PC-3 (cell line): ENCODE measurements around the gene PHKB. TPM values are rescaled to one million over a fixed set of nuclear protein-coding genes. Genes with fewer than 3 reads are reported as not detected.

Experiments
- ATAC-seq: fragments of 200-7000 bp; cut with Tn5 transposase; 2 replicates; pipeline ENCODE4 v1.9.1; 2020; ENCODE audit warnings: mild to moderate bottlenecking, moderate library complexity
- BruUV-seq: library from RNA; stranded (reverse); fragments of 400-500 nt; replicated peaks from 2 replicates; lab custom pipeline; 2021; lab: Mats Ljungman, UMichigan
- CTCF ChIA-PET: fragments of 300-600 bp; sonication (Branson Sonifier 250); formaldehyde crosslinking; loops from one replicate; lab custom pipeline; 2022; ENCODE audit warnings: antibody characterized with exemption; lab: Charles Lee
- POLR2A ChIA-PET: fragments of 300-600 bp; sonication (Branson Sonifier 250); formaldehyde crosslinking; loops from one replicate; lab custom pipeline; 2022; ENCODE audit warnings: antibody characterized with exemption; ENCODE audit not compliant: unreplicated experiment; lab: Charles Lee
- DNase-seq: peaks from one replicate; pipeline ENCODE4 v3.0.0-alpha.2; 2015
- H2AFZ ChIP-seq: fragments of 300-600 bp; sonication (generic); 2 replicates; pipeline ENCODE4 v1.6.0; 2016; ENCODE audit warnings: antibody characterized with exemption, low read length
- H3F3A ChIP-seq: fragments of 300-600 bp; sonication (generic); one replicate; pipeline ENCODE4 v1.6.0; 2017; ENCODE audit warnings: antibody characterized with exemption, low read length, control low read depth, mild to moderate bottlenecking; ENCODE audit not compliant: unreplicated experiment
- H3K27ac ChIP-seq: fragments of 300-600 bp; sonication (generic); 2 replicates; pipeline ENCODE4 v1.5.1; 2016; ENCODE audit warnings: mild to moderate bottlenecking, low read length
- H3K27me3 ChIP-seq: fragments of 300-600 bp; sonication (generic); 2 replicates; pipeline ENCODE4 v1.6.1; 2016; ENCODE audit warnings: low read length, mixed read lengths
- H3K36me3 ChIP-seq: fragments of 300-600 bp; sonication (generic); 2 replicates; pipeline ENCODE4 v1.6.1; 2016; ENCODE audit warnings: low read depth, mixed run types, low read length, mixed read lengths
- H3K4me1 ChIP-seq: fragments of 300-600 bp; sonication (generic); 2 replicates; pipeline ENCODE4 v1.5.1; 2016; ENCODE audit warnings: low read length; ENCODE audit not compliant: insufficient read depth
- H3K4me2 ChIP-seq: fragments of 300-600 bp; sonication (generic); 2 replicates; pipeline ENCODE4 v1.6.0; 2016; ENCODE audit warnings: low read length
- H3K4me3 ChIP-seq: fragments of 300-600 bp; sonication (generic); 2 replicates; pipeline ENCODE4 v1.5.1; 2016; ENCODE audit warnings: mild to moderate bottlenecking, low read length, mixed read lengths
- H3K79me2 ChIP-seq: fragments of 300-600 bp; sonication (generic); 2 replicates; pipeline ENCODE4 v1.6.1; 2017; ENCODE audit warnings: low read length, mixed read lengths
- H3K9ac ChIP-seq: fragments of 300-600 bp; sonication (generic); 2 replicates; pipeline ENCODE4 v1.6.0; 2016; ENCODE audit warnings: mild to moderate bottlenecking, low read length
- H3K9me2 ChIP-seq: fragments of 300-600 bp; sonication (generic); replicated peaks from 2 replicates; pipeline ENCODE4 v1.6.1; 2016; ENCODE audit warnings: mixed run types, low read length, mixed read lengths
- H3K9me3 ChIP-seq: fragments of 300-600 bp; sonication (generic); 2 replicates; pipeline ENCODE4 v1.6.1; 2016; ENCODE audit warnings: low read length, mixed read lengths
- H4K20me1 ChIP-seq: fragments of 300-600 bp; sonication (generic); 2 replicates; pipeline ENCODE4 v1.6.1; 2016; ENCODE audit warnings: low read length, mixed read lengths
- CTCF ChIP-seq: fragments of 300-600 bp; sonication (generic); conservative IDR thresholded peaks from 2 replicates; pipeline ENCODE4 v1.5.1; 2017; ENCODE audit warnings: antibody characterized with exemption, low read depth, mild to moderate bottlenecking, low read length
- EZH2 ChIP-seq: fragments of 300-600 bp; sonication (generic); IDR thresholded peaks from one replicate; pipeline ENCODE4 v1.6.1; 2017; ENCODE audit warnings: antibody characterized with exemption, mild to moderate bottlenecking, low read length; ENCODE audit not compliant: unreplicated experiment
- EZH2phosphoT487 ChIP-seq: fragments of 300-600 bp; sonication (generic); IDR thresholded peaks from 2 replicates; pipeline ENCODE4 v1.6.1; 2018; ENCODE audit warnings: mild to moderate bottlenecking, antibody characterized with exemption, low read length, borderline replicate concordance
- intact Hi-C: fragments of 100-400 bp; cut with micrococcal nuclease; formaldehyde crosslinking; loops from 2 replicates; pipeline ENCODE4 v1.9.0; 2023
- total RNA-seq: library from RNA; depleted of rRNA; stranded (reverse); fragments of >200 nt; gene quantifications from 2 replicates; pipeline ENCODE4 v1.2.3, GENCODE V29; 2014

Gene PHKB
- total RNA-seq, 1 experiment from 2014 or later = 31.8 TPM

- Histone ChIP-seq H3K79me2 (no peaks in the 10 kb centered on the region), H3K27me3 (no peaks in the 10 kb centered on the region), H3K4me2 (no peak overlapping the region), H3K4me3 (no peak overlapping the region), H3K9me2 (no peaks in the 10 kb centered on the region), H3K4me1 (no peaks in the 10 kb centered on the region), H3K9ac (no peak overlapping the region), H3K9me3 (no peaks in the 10 kb centered on the region), H3K36me3 (no peaks in the 10 kb centered on the region), H4K20me1 (no peaks in the 10 kb centered on the region), H2AFZ (no peak overlapping the region), H3F3A (no peaks in the 10 kb centered on the region), H3K27ac (no peak overlapping the region)
- no peak for ATAC-seq
- no peak for DNase-seq
- no TSS peak for BruUV-seq
- ChIA-PET POLR2A (no interaction called here), CTCF (no interaction called here)
- TF ChIP-seq EZH2phosphoT487 (no peak), CTCF (no peak), EZH2 (no peak)
- intact Hi-C loops = no loop called here
Observed at GRCh38 chr16:47622451-47623176, 161.5 kb downstream of the PHKB start.

- Histone ChIP-seq H3K79me2 (no peaks in the 10 kb centered on the region), H3K4me1 (no peaks in the 10 kb centered on the region), H3K27ac (no peak overlapping the region), H3K9me2 (no peaks in the 10 kb centered on the region), H3K36me3 (no peaks in the 10 kb centered on the region), H3K9me3 (no peaks in the 10 kb centered on the region), H3K27me3 (no peaks in the 10 kb centered on the region), H3K9ac (no peak overlapping the region), H2AFZ (no peak overlapping the region), H3K4me3 (no peak overlapping the region), H3K4me2 (no peak overlapping the region), H4K20me1 (no peaks in the 10 kb centered on the region), H3F3A (no peaks in the 10 kb centered on the region)
- BruUV-seq = no TSS peak
- intact Hi-C loops = no loop called here
- no peak for ATAC-seq
- ChIA-PET CTCF (no interaction called here), POLR2A (no interaction called here)
- DNase-seq = no peak
- TF ChIP-seq CTCF = no peak
- no peak for TF ChIP-seq EZH2phosphoT487
- no peak for TF ChIP-seq EZH2
Observed at GRCh38 chr16:47624563-47624962, 163.4 kb downstream of the PHKB start.

GRCh38 chr16:47625115-47625567 is 164.0 kb downstream of the PHKB start:
- TF ChIP-seq EZH2phosphoT487 = no peak
- no peak for TF ChIP-seq EZH2
- no peak for TF ChIP-seq CTCF

More at GRCh38 chr16:47625115-47625567, 164.0 kb downstream of the PHKB start:
- no peaks in the 10 kb centered on the region for H3K79me2 ChIP-seq
- no peaks in the 10 kb centered on the region for H3K9me2 ChIP-seq
- ATAC-seq (no peak), DNase-seq (no peak)
- ChIA-PET CTCF (no interaction called here), POLR2A (no interaction called here)
- no peaks in the 10 kb centered on the region for H3K27me3 ChIP-seq
- H4K20me1 ChIP-seq = no peaks in the 10 kb centered on the region
- intact Hi-C loops = no loop called here
- H3K27ac ChIP-seq = no peak overlapping the region
- no peak overlapping the region for H3K4me2 ChIP-seq
- no peak overlapping the region for H2AFZ ChIP-seq
- BruUV-seq = no TSS peak
- H3F3A ChIP-seq = no peaks in the 10 kb centered on the region
- no peak overlapping the region for H3K9ac ChIP-seq
- H3K9me3 ChIP-seq = no peaks in the 10 kb centered on the region
- no peaks in the 10 kb centered on the region for H3K4me1 ChIP-seq
- H3K4me3 ChIP-seq = no peak overlapping the region
- H3K36me3 ChIP-seq = no peaks in the 10 kb centered on the region
